ENCODE measurements around the gene PGLYRP2. TPM values are rescaled to one million over a fixed set of nuclear protein-coding genes. Genes with fewer than 3 reads are reported as not detected.

Gene PGLYRP2
- total and polyA plus RNA-seq, 2 of the 13 experiments (the other 11 are each of a cell fraction or from before 2014, with no cell fraction given), result 0.04 to 1.0 TPM

DNA sequence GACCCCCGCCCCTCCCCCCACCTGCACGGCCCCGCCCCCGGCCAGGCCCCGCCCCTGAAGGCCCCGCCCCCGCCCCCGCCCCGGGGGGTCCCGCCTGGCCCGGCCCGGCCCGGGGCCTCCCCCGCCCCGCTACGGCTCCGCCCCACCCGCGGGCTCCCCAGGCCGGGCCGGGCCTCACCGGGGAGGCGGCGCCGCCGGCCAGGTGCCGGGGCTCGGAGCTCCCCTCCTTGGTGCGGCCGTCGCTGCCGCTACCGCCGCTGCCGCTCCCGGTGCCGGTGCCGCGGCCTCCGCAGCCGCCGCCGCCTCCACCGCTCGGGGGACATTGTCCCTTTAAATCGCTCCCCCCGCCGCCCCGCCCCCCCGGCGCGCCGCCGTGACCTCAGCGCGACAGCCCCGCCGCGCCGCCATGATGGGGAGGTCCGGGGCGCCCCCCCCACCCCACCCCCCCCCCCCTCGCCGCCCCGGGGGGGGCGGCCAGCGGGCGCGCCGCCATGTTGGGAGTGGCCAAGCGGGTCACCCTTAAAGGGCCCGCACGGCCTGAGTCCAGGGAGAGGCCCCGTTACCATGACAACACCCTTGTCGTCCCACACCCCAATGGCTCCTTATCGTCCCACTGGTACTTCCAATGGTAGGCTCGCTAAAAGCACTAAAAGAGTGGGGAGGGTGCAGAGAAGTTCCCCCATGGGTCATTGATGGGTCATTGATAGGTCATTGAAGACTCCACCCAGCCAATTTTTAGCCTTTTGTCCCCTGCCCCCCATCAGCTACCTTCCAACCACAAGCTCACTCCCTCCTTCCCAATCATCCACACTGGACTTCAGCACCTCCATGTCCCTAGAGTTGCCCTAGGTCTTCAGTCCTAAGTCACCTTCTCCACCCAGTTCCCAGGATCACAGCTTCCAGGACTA is 29.4 kb downstream of the PGLYRP2 start, which contains the start of gene WIZ (continued):
- TF ChIP-seq, protein P1, sequence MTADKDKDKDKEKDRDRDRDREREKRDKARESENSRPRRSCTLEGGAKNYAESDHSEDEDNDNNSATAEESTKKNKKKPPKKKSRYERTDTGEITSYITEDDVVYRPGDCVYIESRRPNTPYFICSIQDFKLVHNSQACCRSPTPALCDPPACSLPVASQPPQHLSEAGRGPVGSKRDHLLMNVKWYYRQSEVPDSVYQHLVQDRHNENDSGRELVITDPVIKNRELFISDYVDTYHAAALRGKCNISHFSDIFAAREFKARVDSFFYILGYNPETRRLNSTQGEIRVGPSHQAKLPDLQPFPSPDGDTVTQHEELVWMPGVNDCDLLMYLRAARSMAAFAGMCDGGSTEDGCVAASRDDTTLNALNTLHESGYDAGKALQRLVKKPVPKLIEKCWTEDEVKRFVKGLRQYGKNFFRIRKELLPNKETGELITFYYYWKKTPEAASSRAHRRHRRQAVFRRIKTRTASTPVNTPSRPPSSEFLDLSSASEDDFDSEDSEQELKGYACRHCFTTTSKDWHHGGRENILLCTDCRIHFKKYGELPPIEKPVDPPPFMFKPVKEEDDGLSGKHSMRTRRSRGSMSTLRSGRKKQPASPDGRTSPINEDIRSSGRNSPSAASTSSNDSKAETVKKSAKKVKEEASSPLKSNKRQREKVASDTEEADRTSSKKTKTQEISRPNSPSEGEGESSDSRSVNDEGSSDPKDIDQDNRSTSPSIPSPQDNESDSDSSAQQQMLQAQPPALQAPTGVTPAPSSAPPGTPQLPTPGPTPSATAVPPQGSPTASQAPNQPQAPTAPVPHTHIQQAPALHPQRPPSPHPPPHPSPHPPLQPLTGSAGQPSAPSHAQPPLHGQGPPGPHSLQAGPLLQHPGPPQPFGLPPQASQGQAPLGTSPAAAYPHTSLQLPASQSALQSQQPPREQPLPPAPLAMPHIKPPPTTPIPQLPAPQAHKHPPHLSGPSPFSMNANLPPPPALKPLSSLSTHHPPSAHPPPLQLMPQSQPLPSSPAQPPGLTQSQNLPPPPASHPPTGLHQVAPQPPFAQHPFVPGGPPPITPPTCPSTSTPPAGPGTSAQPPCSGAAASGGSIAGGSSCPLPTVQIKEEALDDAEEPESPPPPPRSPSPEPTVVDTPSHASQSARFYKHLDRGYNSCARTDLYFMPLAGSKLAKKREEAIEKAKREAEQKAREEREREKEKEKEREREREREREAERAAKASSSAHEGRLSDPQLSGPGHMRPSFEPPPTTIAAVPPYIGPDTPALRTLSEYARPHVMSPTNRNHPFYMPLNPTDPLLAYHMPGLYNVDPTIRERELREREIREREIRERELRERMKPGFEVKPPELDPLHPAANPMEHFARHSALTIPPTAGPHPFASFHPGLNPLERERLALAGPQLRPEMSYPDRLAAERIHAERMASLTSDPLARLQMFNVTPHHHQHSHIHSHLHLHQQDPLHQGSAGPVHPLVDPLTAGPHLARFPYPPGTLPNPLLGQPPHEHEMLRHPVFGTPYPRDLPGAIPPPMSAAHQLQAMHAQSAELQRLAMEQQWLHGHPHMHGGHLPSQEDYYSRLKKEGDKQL (CRISPR knock-in tag; IDR thresholded peaks at IDR 0.05; ENCODE audit: low read depth), result no peak
- TF ChIP-seq ZSCAN12 (CRISPR knock-in tag; IDR thresholded peaks at IDR 0.05), result no peak
- TF ChIP-seq, protein P2, sequence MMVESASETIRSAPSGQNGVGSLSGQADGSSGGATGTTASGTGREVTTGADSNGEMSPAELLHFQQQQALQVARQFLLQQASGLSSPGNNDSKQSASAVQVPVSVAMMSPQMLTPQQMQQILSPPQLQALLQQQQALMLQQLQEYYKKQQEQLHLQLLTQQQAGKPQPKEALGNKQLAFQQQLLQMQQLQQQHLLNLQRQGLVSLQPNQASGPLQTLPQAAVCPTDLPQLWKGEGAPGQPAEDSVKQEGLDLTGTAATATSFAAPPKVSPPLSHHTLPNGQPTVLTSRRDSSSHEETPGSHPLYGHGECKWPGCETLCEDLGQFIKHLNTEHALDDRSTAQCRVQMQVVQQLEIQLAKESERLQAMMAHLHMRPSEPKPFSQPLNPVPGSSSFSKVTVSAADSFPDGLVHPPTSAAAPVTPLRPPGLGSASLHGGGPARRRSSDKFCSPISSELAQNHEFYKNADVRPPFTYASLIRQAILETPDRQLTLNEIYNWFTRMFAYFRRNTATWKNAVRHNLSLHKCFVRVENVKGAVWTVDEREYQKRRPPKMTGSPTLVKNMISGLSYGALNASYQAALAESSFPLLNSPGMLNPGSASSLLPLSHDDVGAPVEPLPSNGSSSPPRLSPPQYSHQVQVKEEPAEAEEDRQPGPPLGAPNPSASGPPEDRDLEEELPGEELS (CRISPR knock-in tag; IDR thresholded peaks at IDR 0.05), result no peak
- TF ChIP-seq, protein P3, sequence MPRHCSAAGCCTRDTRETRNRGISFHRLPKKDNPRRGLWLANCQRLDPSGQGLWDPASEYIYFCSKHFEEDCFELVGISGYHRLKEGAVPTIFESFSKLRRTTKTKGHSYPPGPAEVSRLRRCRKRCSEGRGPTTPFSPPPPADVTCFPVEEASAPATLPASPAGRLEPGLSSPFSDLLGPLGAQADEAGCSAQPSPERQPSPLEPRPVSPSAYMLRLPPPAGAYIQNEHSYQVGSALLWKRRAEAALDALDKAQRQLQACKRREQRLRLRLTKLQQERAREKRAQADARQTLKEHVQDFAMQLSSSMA (CRISPR knock-in tag; IDR thresholded peaks at IDR 0.05), result peak; percentile 99
- TF ChIP-seq POLR2AphosphoS5 (IDR thresholded peaks at IDR 0.05; ENCODE audit: low read depth, low read length), result no peak
- TF ChIP-seq, protein P4, sequence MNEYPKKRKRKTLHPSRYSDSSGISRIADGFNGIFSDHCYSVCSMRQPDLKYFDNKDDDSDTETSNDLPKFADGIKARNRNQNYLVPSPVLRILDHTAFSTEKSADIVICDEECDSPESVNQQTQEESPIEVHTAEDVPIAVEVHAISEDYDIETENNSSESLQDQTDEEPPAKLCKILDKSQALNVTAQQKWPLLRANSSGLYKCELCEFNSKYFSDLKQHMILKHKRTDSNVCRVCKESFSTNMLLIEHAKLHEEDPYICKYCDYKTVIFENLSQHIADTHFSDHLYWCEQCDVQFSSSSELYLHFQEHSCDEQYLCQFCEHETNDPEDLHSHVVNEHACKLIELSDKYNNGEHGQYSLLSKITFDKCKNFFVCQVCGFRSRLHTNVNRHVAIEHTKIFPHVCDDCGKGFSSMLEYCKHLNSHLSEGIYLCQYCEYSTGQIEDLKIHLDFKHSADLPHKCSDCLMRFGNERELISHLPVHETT (CRISPR knock-in tag; conservative IDR thresholded peaks at IDR 0.05), result no peak
- TF ChIP-seq ZBTB38 (CRISPR knock-in tag; IDR thresholded peaks at IDR 0.05), result no peak
- TF ChIP-seq, protein P5, sequence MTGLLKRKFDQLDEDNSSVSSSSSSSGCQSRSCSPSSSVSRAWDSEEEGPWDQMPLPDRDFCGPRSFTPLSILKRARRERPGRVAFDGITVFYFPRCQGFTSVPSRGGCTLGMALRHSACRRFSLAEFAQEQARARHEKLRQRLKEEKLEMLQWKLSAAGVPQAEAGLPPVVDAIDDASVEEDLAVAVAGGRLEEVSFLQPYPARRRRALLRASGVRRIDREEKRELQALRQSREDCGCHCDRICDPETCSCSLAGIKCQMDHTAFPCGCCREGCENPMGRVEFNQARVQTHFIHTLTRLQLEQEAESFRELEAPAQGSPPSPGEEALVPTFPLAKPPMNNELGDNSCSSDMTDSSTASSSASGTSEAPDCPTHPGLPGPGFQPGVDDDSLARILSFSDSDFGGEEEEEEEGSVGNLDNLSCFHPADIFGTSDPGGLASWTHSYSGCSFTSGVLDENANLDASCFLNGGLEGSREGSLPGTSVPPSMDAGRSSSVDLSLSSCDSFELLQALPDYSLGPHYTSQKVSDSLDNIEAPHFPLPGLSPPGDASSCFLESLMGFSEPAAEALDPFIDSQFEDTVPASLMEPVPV (CRISPR knock-in tag; IDR thresholded peaks at IDR 0.05), result no peak
- no peak for TF ChIP-seq WIZ (CRISPR knock-in tag; IDR thresholded peaks at IDR 0.05)
- TF ChIP-seq, protein P6, sequence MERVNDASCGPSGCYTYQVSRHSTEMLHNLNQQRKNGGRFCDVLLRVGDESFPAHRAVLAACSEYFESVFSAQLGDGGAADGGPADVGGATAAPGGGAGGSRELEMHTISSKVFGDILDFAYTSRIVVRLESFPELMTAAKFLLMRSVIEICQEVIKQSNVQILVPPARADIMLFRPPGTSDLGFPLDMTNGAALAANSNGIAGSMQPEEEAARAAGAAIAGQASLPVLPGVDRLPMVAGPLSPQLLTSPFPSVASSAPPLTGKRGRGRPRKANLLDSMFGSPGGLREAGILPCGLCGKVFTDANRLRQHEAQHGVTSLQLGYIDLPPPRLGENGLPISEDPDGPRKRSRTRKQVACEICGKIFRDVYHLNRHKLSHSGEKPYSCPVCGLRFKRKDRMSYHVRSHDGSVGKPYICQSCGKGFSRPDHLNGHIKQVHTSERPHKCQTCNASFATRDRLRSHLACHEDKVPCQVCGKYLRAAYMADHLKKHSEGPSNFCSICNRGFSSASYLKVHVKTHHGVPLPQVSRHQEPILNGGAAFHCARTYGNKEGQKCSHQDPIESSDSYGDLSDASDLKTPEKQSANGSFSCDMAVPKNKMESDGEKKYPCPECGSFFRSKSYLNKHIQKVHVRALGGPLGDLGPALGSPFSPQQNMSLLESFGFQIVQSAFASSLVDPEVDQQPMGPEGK (CRISPR knock-in tag; IDR thresholded peaks at IDR 0.05), result peak; percentile 71
- no peak for TF ChIP-seq ZNF737 (CRISPR knock-in tag; IDR thresholded peaks at IDR 0.05; ENCODE audit: borderline replicate concordance)
- no peak for TF ChIP-seq ZNF44 (CRISPR knock-in tag; IDR thresholded peaks at IDR 0.05)
- TF ChIP-seq MAFK (conservative IDR thresholded peaks at IDR 0.05 in 1 of 2, IDR thresholded peaks at IDR 0.05 in 1 of 2; ENCODE audit: low read length in 2 of 2), result no peak
- TF ChIP-seq ZNF136 (CRISPR knock-in tag; IDR thresholded peaks at IDR 0.05; ENCODE audit: low read depth), result no peak
